BE2C (cell line): ENCODE data around the gene ARHGEF6.

Source experiments
- DNase-seq: peaks from one replicate; pipeline ENCODE4 v3.0.0-alpha.2; 2020
- H3K27me3 ChIP-seq: fragments of 250-450 bp; sonication (Bioruptor Pico); 2 replicates; pipeline ENCODE4 v1.5.1; 2020; ENCODE audit warnings: mild to moderate bottlenecking
- H3K36me3 ChIP-seq: fragments of 250-450 bp; sonication (Bioruptor Pico); 2 replicates; pipeline ENCODE4 v1.5.1; 2020; ENCODE audit warnings: mild to moderate bottlenecking
- H3K4me1 ChIP-seq: fragments of 250-450 bp; sonication (Bioruptor Pico); 2 replicates; pipeline ENCODE4 v1.5.1; 2020
- H3K4me3 ChIP-seq: 2 replicates; pipeline ENCODE4 v1.5.1; 2011; ENCODE audit warnings: low read depth, low read length
- H3K9me3 ChIP-seq: fragments of 250-450 bp; sonication (Bioruptor Pico); 2 replicates; pipeline ENCODE4 v1.5.1; 2020
- CTCF ChIP-seq: IDR thresholded peaks from 2 replicates; pipeline ENCODE4 v1.5.1; 2012; ENCODE audit warnings: mild to moderate bottlenecking, low read depth, low read length

ARHGEF6 gene

GRCh38 chrX:136623396-136623795 is 157.3 kb downstream of the ARHGEF6 start:
- Histone ChIP-seq H3K27me3 (no peaks in the 10 kb centered on the region), H3K4me3 (no peak overlapping the region), H3K36me3 (no peaks in the 10 kb centered on the region), H3K4me1 (no peaks in the 10 kb centered on the region), H3K9me3 (no peaks in the 10 kb centered on the region)
- no peak for TF ChIP-seq CTCF
- no peak for DNase-seq

- TF ChIP-seq CTCF: no peak
- Histone ChIP-seq H3K36me3 (no peaks in the 10 kb centered on the region), H3K4me3 (no peak overlapping the region), H3K27me3 (no peaks in the 10 kb centered on the region), H3K4me1 (no peaks in the 10 kb centered on the region), H3K9me3 (no peaks in the 10 kb centered on the region)
- DNase-seq: no peak
These were observed 158.2 kb downstream of the ARHGEF6 start for GRCh38 chrX:136622568-136622967.

GRCh38 chrX:136620780-136621179 is 160.0 kb downstream of the ARHGEF6 start:
- Histone ChIP-seq H3K36me3 (no peaks in the 10 kb centered on the region), H3K4me1 (no peaks in the 10 kb centered on the region), H3K27me3 (no peaks in the 10 kb centered on the region), H3K9me3 (no peaks in the 10 kb centered on the region), H3K4me3 (no peak overlapping the region)
- TF ChIP-seq CTCF: no peak
- DNase-seq: no peak

GRCh38 chrX:136619899-136620505 is 160.7 kb downstream of the ARHGEF6 start:
- no peaks in the 10 kb centered on the region for H3K27me3 ChIP-seq
- DNase-seq: no peak
- no peaks in the 10 kb centered on the region for H3K4me1 ChIP-seq
- no peaks in the 10 kb centered on the region for H3K9me3 ChIP-seq
- H3K36me3 ChIP-seq: no peaks in the 10 kb centered on the region
- no peak overlapping the region for H3K4me3 ChIP-seq
- no peak for TF ChIP-seq CTCF

GRCh38 chrX:136616987-136617685 is 163.6 kb downstream of the ARHGEF6 start:
- no peaks in the 10 kb centered on the region for H3K27me3 ChIP-seq
- no peak overlapping the region for H3K4me3 ChIP-seq
- no peaks in the 10 kb centered on the region for H3K9me3 ChIP-seq
- no peak for DNase-seq
- H3K36me3 ChIP-seq: no peaks in the 10 kb centered on the region
- TF ChIP-seq CTCF: no peak
- no peaks in the 10 kb centered on the region for H3K4me1 ChIP-seq
